ENCODE results near the gene LTF. TPM values are rescaled to one million over a fixed set of nuclear protein-coding genes. Genes with fewer than 3 reads are reported as not detected.
A peak's percentile ranks its signal among the peaks of the same experiment; 100 is the strongest.

LTF gene
- total RNA-seq, 2 donors from 2014 or later = 8.8 to 8.9 TPM

- TF ChIP-seq POLR2A (IDR thresholded peaks at IDR 0.05) (no peak), CTCF (IDR thresholded peaks at IDR 0.05) (no peak)
- intact Hi-C loops (cut with DNase I) = no loop called here
- 68 to 78% methylated on average over 5 of the region's 5 CpGs for WGBS, 2 donors
- Histone ChIP-seq H3K27ac (no peak overlapping the region), H3K4me1 (no peaks in the 10 kb centered on the region), H3K36me3 (replicated peaks in 1 of 2; ENCODE audit: insufficient read depth in 1 of 2, low read depth in 2 of 2) (no peaks in the 10 kb centered on the region), H3K4me3 (no peak overlapping the region), H3K9me3 (no peaks in the 10 kb centered on the region), H3K27me3 (no peaks in the 10 kb centered on the region)
- DNase-seq = no peak
- no peak for ATAC-seq
These were observed 36.2 kb upstream of the LTF start for GRCh38 chr3:46500656-46501635.

DNA sequence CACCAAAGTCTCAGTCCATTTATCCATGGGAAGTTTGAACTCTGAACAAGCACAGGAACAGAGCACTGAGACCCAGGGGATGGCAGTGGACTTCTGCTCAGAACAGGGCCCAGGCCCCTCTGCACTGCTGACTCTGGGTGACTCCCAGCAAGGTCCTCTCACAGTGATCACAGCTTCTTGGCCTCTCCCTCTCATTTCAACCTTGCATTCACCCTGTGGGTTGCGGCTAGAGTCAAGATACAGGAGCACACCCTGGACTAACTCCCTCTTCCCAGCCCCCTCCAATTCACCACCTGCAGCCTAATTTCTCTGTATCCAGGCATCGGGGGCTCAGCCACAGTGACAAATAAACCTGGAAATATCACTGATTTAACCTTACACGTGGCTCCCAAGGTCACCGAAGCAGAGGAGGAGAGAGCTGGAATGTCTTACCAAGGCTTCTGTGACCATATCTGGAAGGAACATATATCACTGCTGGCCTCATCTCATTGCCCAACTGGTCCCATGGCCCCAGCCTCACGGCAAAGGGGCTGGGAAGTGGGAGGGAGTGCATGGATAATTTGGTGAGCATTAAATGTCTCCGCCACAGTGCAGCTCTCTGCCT lies 34.3 kb upstream of the LTF start:
- Histone ChIP-seq H3K4me1 (no peaks in the 10 kb centered on the region), H3K4me3 (no peak overlapping the region), H3K36me3 (replicated peaks in 1 of 2; ENCODE audit: insufficient read depth in 1 of 2, low read depth in 2 of 2) (no peaks in the 10 kb centered on the region), H3K9me3 (no peaks in the 10 kb centered on the region), H3K27me3 (no peaks in the 10 kb centered on the region), H3K27ac (no peak overlapping the region)
- no peak for ATAC-seq
- TF ChIP-seq POLR2A (IDR thresholded peaks at IDR 0.05) (no peak), CTCF (IDR thresholded peaks at IDR 0.05) (no peak)
- intact Hi-C loops (cut with DNase I) = loop anchor here (10.0 kb wide), 1 partner anchor 56 kb away; no protein-coding TSS in a partner anchor
- WGBS, 2 donors = 72 to 76% methylated on average over 5 to 6 of the region's 6 CpGs
- no peak for DNase-seq

GRCh38 chr3:46497556-46498265 lies 33.0 kb upstream of the LTF start, which contains the start of gene RTP3:
TSS of gene RTP3 (plus strand) at chr3:46497976. CDS start at chr3:46498063, 87 bp downstream.
- WGBS, 2 donors = 63 to 76% methylated on average over 7 to 9 of the region's 9 CpGs
- Histone ChIP-seq H3K36me3 (replicated peaks in 1 of 2; ENCODE audit: insufficient read depth in 1 of 2, low read depth in 2 of 2) (no peaks in the 10 kb centered on the region), H3K27me3 (no peaks in the 10 kb centered on the region), H3K4me1 (no peaks in the 10 kb centered on the region), H3K27ac (no peak within 1 kb of the TSS), H3K4me3 (no peak within 1 kb of the TSS), H3K9me3 (no peaks in the 10 kb centered on the region)
- ATAC-seq = no peak
- no peak for TF ChIP-seq CTCF (IDR thresholded peaks at IDR 0.05)
- TF ChIP-seq POLR2A (IDR thresholded peaks at IDR 0.05) = no peak
- intact Hi-C loops (cut with DNase I) = loop anchor here (10.0 kb wide), 1 partner anchor 57 kb away; no protein-coding TSS in a partner anchor
- DNase-seq = no peak

GRCh38 chr3:46496746-46497555 lies 32.2 kb upstream of the LTF start:
- Histone ChIP-seq H3K4me1 (no peaks in the 10 kb centered on the region), H3K4me3 (no peak overlapping the region), H3K27me3 (no peaks in the 10 kb centered on the region), H3K27ac (no peak overlapping the region), H3K36me3 (replicated peaks in 1 of 2; ENCODE audit: insufficient read depth in 1 of 2, low read depth in 2 of 2) (no peaks in the 10 kb centered on the region), H3K9me3 (no peaks in the 10 kb centered on the region)
- TF ChIP-seq POLR2A (IDR thresholded peaks at IDR 0.05) = no peak
- peak in 2 of 7 experiments; percentile 9 to 16 for TF ChIP-seq CTCF (IDR thresholded peaks at IDR 0.05)
- ATAC-seq = no peak
- DNase-seq = no peak
- WGBS, 2 donors = 65 to 67% methylated on average over 9 of the region's 9 CpGs
- intact Hi-C loops (cut with DNase I) = loop anchor here (10.0 kb wide), 1 partner anchor 58 kb away; no protein-coding TSS in a partner anchor
